GM12878 (cell line): Measurements from ENCODE around the gene TTLL7. TPM values are rescaled to one million over a fixed set of nuclear protein-coding genes. Genes with fewer than 3 reads are reported as not detected.

Experiments
- ATAC-seq: fragments of 200-7000 bp; cut with Tn5 transposase; 3 replicates; pipeline ENCODE4 v1.9.1; 2020; ENCODE audit warnings: mild to moderate bottlenecking, moderate library complexity
- BruUV-seq: library from RNA; stranded (reverse); fragments of 400-500 nt; replicated peaks from 2 replicates; lab custom pipeline; 2021; lab: Mats Ljungman, UMichigan
- CTCF ChIA-PET: fragments of 300-600 bp; sonication (Branson Sonifier 250); formaldehyde crosslinking; extraction: SDS; loops from one replicate; lab custom pipeline; 2021; ENCODE audit warnings: inconsistent platforms; lab: Yijun Ruan, JAX
- POLR2A ChIA-PET: fragments of 350-600 bp; formaldehyde crosslinking; extraction: SDS; loops from one replicate; lab custom pipeline; 2021; ENCODE audit warnings: inconsistent platforms; lab: Charles Lee
- RAD21 ChIA-PET: fragments of 300-600 bp; sonication (Branson Sonifier 250); formaldehyde crosslinking; loops from one replicate; lab custom pipeline; 2023; ENCODE audit warnings: antibody characterized with exemption; ENCODE audit not compliant: unreplicated experiment; lab: Charles Lee
- SMC1A ChIA-PET: fragments of 300-600 bp; sonication (Branson Sonifier 250); formaldehyde crosslinking; loops from one replicate; lab custom pipeline; 2023; ENCODE audit not compliant: unreplicated experiment, uncharacterized antibody; lab: Charles Lee
- DNase-seq: peaks from one replicate; pipeline ENCODE4 v3.0.0-alpha.2; 2011; ENCODE audit warnings: low read depth, low spot score
- FAIRE-seq: peaks from 3 replicates; lab custom pipeline; 2011; peaks lifted over from hg19 to GRCh38; lab: Jason Lieb, UNC
- H2AFZ ChIP-seq: 2 replicates; pipeline ENCODE4 v1.6.0; 2011; ENCODE audit warnings: low read depth, low read length, control low read depth; ENCODE audit not compliant: control insufficient read depth
- H3K27ac ChIP-seq: 2 replicates; pipeline ENCODE4 v1.5.1; 2011; ENCODE audit warnings: control low read depth; ENCODE audit not compliant: control insufficient read depth, insufficient read depth
- H3K27me3 ChIP-seq, 2 experiments: replicated peaks in 1 of 2; 2 replicates each; pipeline versions ENCODE4 v1.6.0 to v1.6.1; 2011; ENCODE audit warnings: low read length in 1 of 2; ENCODE audit not compliant: control insufficient read depth in 2 of 2, insufficient read depth in 2 of 2
- H3K36me3 ChIP-seq, 2 experiments: 2 replicates each; pipeline ENCODE4 v1.5.1; 2011; ENCODE audit warnings: low read length in 1 of 2; ENCODE audit not compliant: control insufficient read depth in 2 of 2, insufficient read depth in 2 of 2
- H3K4me1 ChIP-seq: 2 replicates; pipeline ENCODE4 v1.6.1; 2011; ENCODE audit warnings: mild to moderate bottlenecking, low read length, moderate library complexity, mixed read lengths; ENCODE audit not compliant: control insufficient read depth, insufficient read depth
- H3K4me2 ChIP-seq: 2 replicates; pipeline ENCODE4 v1.6.0; 2011; ENCODE audit warnings: control low read depth; ENCODE audit not compliant: control insufficient read depth, insufficient read depth
- H3K4me3 ChIP-seq: fragments of 200-600 bp; sonication (generic); 2 replicates; pipeline ENCODE4 v1.5.1; 2016
- H3K79me2 ChIP-seq: 2 replicates; pipeline ENCODE4 v1.6.0; 2011; ENCODE audit warnings: low read length; ENCODE audit not compliant: control insufficient read depth, insufficient read depth
- H3K9ac ChIP-seq: 2 replicates; pipeline ENCODE4 v1.8.0; 2011; ENCODE audit warnings: low read length, control low read depth, mixed read lengths; ENCODE audit not compliant: control insufficient read depth, insufficient read depth
- H3K9me3 ChIP-seq: replicated peaks from 3 replicates; pipeline ENCODE4 v1.5.1; 2011; ENCODE audit warnings: mild to moderate bottlenecking, low read length; ENCODE audit not compliant: control insufficient read depth, insufficient read depth
- H4K20me1 ChIP-seq: 2 replicates; pipeline ENCODE4 v1.6.0; 2011; ENCODE audit not compliant: control insufficient read depth, insufficient read depth
- CBX5 ChIP-seq: sonication (generic); IDR thresholded peaks from 2 replicates; pipeline ENCODE4 v1.6.1; 2016; ENCODE audit warnings: low read depth, moderate library complexity, mild to moderate bottlenecking, inconsistent platforms
- EP300 ChIP-seq, 2 experiments: fragments of 150-350 bp in 1 of 2; IDR thresholded peaks; 2 replicates each; pipeline ENCODE4 v1.6.1; 2011 to 2012; ENCODE audit warnings: low read depth in 2 of 2, low read length in 2 of 2, borderline replicate concordance in 1 of 2, improper control_type of control experiment in 1 of 2, inconsistent platforms in 1 of 2; ENCODE audit not compliant: control insufficient read depth in 1 of 2
- ETV6 ChIP-seq, 2 experiments: fragments of 450-650 bp in 1 of 2; IDR thresholded peaks in 1 of 2; conservative IDR thresholded peaks in 1 of 2; 2 replicates each; pipeline ENCODE4 v1.6.1; 2014; ENCODE audit warnings: antibody characterized with exemption in 1 of 2, borderline replicate concordance in 1 of 2, low read depth in 1 of 2, mild to moderate bottlenecking in 1 of 2, moderate library complexity in 1 of 2
- HDAC6 ChIP-seq: fragments of 200-600 bp; sonication (generic); IDR thresholded peaks from one replicate; pipeline ENCODE4 v1.8.0; 2017; ENCODE audit warnings: antibody characterized with exemption; ENCODE audit not compliant: unreplicated experiment
- NBN ChIP-seq: fragments of 450-650 bp; IDR thresholded peaks from 2 replicates; pipeline ENCODE4 v1.6.1; 2016
- NRF1 ChIP-seq: conservative IDR thresholded peaks from 2 replicates; pipeline ENCODE4 v1.6.1; 2011; ENCODE audit warnings: mild to moderate bottlenecking, low read depth, low read length, improper control_type of control experiment
- PAX5 ChIP-seq: IDR thresholded peaks from 2 replicates; pipeline ENCODE4 v1.6.1; 2011; ENCODE audit warnings: low read depth, low read length, borderline replicate concordance
- RELB ChIP-seq: fragments of 450-650 bp; IDR thresholded peaks from 2 replicates; pipeline ENCODE4 v1.6.1; 2017; ENCODE audit warnings: low read depth, mild to moderate bottlenecking, moderate library complexity
- YY1 ChIP-seq: IDR thresholded peaks from 2 replicates; pipeline ENCODE4 v1.6.1; 2011; ENCODE audit warnings: low read depth, mild to moderate bottlenecking, low read length
- WGBS: methylation state at CpG from one replicate; pipeline ENCODE4 v1.1.6; 2016; ENCODE audit warnings: low lambda C conversion rate; ENCODE audit not compliant: insufficient replicate concordance, insufficient coverage; ENCODE audit errors: missing lambda C conversion rate; 5-methylcytosine and 5-hydroxymethylcytosine counted together
- in situ Hi-C: fragments of 300-500 bp; cut with MboI; formaldehyde crosslinking; loops from 9 replicates; pipeline ENCODE4 v1.14.3; 2018; ENCODE audit warnings: mixed read lengths
- intact Hi-C: fragments of 100-400 bp; cut with micrococcal nuclease; formaldehyde crosslinking; loops from one replicate; pipeline ENCODE4 v1.14.2; 2022; ENCODE audit not compliant: unreplicated experiment
- polyA plus RNA-seq, 11 experiments: library from polyadenylated mRNA; depleted of rRNA in 4 of 11; unstranded in 6 of 11; stranded (reverse) in 5 of 11; fragments of >200 nt; fragmentation: Nextera tagmentation in 4 of 11; fragmentation: Illumina TruSeq in 1 of 11; extraction: Ambion mirVana in 4 of 11; extraction: Trizol in 1 of 11; gene quantifications; 1 replicate in 1 of 11; 2 replicates in 10 of 11; pipeline versions ENCODE4 v1.2.1 to v1.2.3, GENCODE V29; 2011 to 2016; ENCODE audit warnings: inconsistent platforms in 2 of 11, missing spikeins in 2 of 11, low read depth in 1 of 11
- total RNA-seq, 4 experiments: library from RNA; depleted of rRNA in 3 of 4; stranded (reverse); fragments of >200 nt in 3 of 4; fragmentation: Illumina TruSeq in 1 of 4; extraction: Trizol in 1 of 4; gene quantifications; 2 replicates each; pipeline versions ENCODE4 v1.2.1 to v1.2.3, GENCODE V29; 2013 to 2021
- TF ChIP-seq, protein P1 (sequence below): IDR thresholded peaks from 2 replicates; pipeline ENCODE4 v1.6.1; 2012; ENCODE audit warnings: low read length, inconsistent platforms
- TF ChIP-seq, protein P2 (sequence below): IDR thresholded peaks from 2 replicates; pipeline ENCODE4 v1.6.1; 2011; ENCODE audit warnings: low read depth, low read length, improper control_type of control experiment, borderline replicate concordance
- TF ChIP-seq, protein P3 (sequence below): fragments of 450-650 bp; IDR thresholded peaks from 2 replicates; pipeline ENCODE4 v1.6.1; 2016; ENCODE audit warnings: mild to moderate bottlenecking

The TTLL7 gene
- total and polyA plus RNA-seq, 10 of the 15 experiments (the other 5 are each of a cell fraction or from before 2014, with no cell fraction given) = 0.03 to 1.4 (median 0.61) TPM

DNA sequence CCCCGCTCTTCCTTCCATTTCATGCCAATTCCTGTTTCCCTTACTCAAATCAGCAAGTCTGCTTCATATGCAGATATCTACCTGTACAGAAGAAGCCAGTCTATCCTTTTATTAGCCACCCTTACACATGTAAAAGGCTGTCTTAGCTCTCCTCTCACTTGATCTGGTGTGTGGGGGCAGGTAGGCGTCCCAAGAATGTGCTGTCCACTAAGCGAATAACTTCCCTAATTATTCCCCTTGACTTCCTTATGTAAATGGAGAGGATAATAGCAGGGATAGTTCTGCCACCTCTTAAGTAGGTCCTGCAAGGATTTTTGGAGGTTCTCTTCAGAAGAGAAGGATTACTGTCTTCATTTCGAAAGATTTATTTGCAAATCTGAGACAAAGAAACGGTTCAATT, 160.4 kb downstream of the TTLL7 start:
- no peaks in the 10 kb centered on the region for H3K27me3 ChIP-seq
- no peaks in the 10 kb centered on the region for H3K79me2 ChIP-seq
- ChIA-PET RAD21 (no interaction called here), POLR2A (no interaction called here), CTCF (no interaction called here), SMC1A (no interaction called here)
- no peak overlapping the region for H3K27ac ChIP-seq
- in situ Hi-C loops = no loop called here
- H3K4me2 ChIP-seq = no peak overlapping the region
- no peaks in the 10 kb centered on the region for H3K4me1 ChIP-seq
- TF ChIP-seq NBN (no peak), EP300 (IDR thresholded peaks at IDR 0.05; ENCODE audit: borderline replicate concordance in 1 of 2, control insufficient read depth in 1 of 2, low read depth in 2 of 2, low read length in 2 of 2) (no peak)
- no peak overlapping the region for H3K9ac ChIP-seq
- DNase-seq = no peak
- H3K4me3 ChIP-seq = no peak overlapping the region
- ATAC-seq = no peak
- no peak overlapping the region for H2AFZ ChIP-seq
- H4K20me1 ChIP-seq = no peaks in the 10 kb centered on the region
- no TSS peak for BruUV-seq
- WGBS = 54% methylated on average over 5 of the region's 5 CpGs
- no peak for FAIRE-seq
- H3K9me3 ChIP-seq = no peaks in the 10 kb centered on the region
- H3K36me3 ChIP-seq = no peaks in the 10 kb centered on the region
- intact Hi-C loops = no loop called here

- Histone ChIP-seq H3K4me3 (no peak overlapping the region), H3K79me2 (no peaks in the 10 kb centered on the region), H3K4me1 (no peaks in the 10 kb centered on the region), H4K20me1 (no peaks in the 10 kb centered on the region), H3K27me3 (no peaks in the 10 kb centered on the region), H3K36me3 (no peaks in the 10 kb centered on the region), H3K27ac (no peak overlapping the region), H3K9ac (no peak overlapping the region), H3K4me2 (no peak overlapping the region), H3K9me3 (no peaks in the 10 kb centered on the region), H2AFZ (no peak overlapping the region)
- in situ Hi-C loops (no loop called here), intact Hi-C loops (no loop called here)
- 0% methylated on average over 2 of the region's 2 CpGs for WGBS
- no TSS peak for BruUV-seq
- POLR2A ChIA-PET = no interaction called here
- CTCF ChIA-PET = no interaction called here
- DNase-seq = no peak
- ATAC-seq = no peak
- RAD21 ChIA-PET = no interaction called here
- no peak for FAIRE-seq
- SMC1A ChIA-PET = no interaction called here
- TF ChIP-seq HDAC6 (no peak), NRF1 (no peak), ETV6 (conservative IDR thresholded peaks at IDR 0.05 in 1 of 2, IDR thresholded peaks at IDR 0.05 in 1 of 2; ENCODE audit: borderline replicate concordance in 1 of 2, low read depth in 1 of 2) (no peak), CBX5 (no peak), PAX5 (no peak), RELB (no peak), YY1 (no peak), NBN (no peak)
- TF ChIP-seq, protein P1, sequence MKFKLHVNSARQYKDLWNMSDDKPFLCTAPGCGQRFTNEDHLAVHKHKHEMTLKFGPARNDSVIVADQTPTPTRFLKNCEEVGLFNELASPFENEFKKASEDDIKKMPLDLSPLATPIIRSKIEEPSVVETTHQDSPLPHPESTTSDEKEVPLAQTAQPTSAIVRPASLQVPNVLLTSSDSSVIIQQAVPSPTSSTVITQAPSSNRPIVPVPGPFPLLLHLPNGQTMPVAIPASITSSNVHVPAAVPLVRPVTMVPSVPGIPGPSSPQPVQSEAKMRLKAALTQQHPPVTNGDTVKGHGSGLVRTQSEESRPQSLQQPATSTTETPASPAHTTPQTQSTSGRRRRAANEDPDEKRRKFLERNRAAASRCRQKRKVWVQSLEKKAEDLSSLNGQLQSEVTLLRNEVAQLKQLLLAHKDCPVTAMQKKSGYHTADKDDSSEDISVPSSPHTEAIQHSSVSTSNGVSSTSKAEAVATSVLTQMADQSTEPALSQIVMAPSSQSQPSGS = no peak
- TF ChIP-seq, protein P2, sequence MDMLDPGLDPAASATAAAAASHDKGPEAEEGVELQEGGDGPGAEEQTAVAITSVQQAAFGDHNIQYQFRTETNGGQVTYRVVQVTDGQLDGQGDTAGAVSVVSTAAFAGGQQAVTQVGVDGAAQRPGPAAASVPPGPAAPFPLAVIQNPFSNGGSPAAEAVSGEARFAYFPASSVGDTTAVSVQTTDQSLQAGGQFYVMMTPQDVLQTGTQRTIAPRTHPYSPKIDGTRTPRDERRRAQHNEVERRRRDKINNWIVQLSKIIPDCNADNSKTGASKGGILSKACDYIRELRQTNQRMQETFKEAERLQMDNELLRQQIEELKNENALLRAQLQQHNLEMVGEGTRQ = no peak
- TF ChIP-seq, protein P3, sequence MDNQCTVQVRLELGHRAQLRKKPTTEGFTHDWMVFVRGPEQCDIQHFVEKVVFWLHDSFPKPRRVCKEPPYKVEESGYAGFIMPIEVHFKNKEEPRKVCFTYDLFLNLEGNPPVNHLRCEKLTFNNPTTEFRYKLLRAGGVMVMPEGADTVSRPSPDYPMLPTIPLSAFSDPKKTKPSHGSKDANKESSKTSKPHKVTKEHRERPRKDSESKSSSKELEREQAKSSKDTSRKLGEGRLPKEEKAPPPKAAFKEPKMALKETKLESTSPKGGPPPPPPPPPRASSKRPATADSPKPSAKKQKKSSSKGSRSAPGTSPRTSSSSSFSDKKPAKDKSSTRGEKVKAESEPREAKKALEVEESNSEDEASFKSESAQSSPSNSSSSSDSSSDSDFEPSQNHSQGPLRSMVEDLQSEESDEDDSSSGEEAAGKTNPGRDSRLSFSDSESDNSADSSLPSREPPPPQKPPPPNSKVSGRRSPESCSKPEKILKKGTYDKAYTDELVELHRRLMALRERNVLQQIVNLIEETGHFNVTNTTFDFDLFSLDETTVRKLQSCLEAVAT = no peak
These were observed 162.4 kb downstream of the TTLL7 start for GRCh38 chr1:83836543-83836942.
